LNCaP clone FGC (cell line): ENCODE results near the gene WNT9B.

ENCODE experiments used
- DNase-seq: peaks from one replicate; pipeline ENCODE4 v3.0.0-alpha.2; 2011; ENCODE audit warnings: low read depth
- H3K4me3 ChIP-seq: 2 replicates; pipeline ENCODE4 v1.5.1; 2011; ENCODE audit warnings: mild to moderate bottlenecking, low read depth, low read length, control low read depth
- CTCF ChIP-seq: IDR thresholded peaks from 2 replicates; pipeline ENCODE4 v1.5.1; 2012; ENCODE audit warnings: mild to moderate bottlenecking; ENCODE audit not compliant: control insufficient read depth, insufficient read depth; ENCODE audit errors: extremely low read depth

WNT9B gene

GRCh38 chr17:46811978-46812583 lies 39.3 kb upstream of the WNT9B start:
- DNase-seq = no peak

GRCh38 chr17:46812624-46813318 lies 38.6 kb upstream of the WNT9B start:
- H3K4me3 ChIP-seq = no peak overlapping the region
- TF ChIP-seq CTCF = no peak
- DNase-seq = no peak

More at GRCh38 chr17:46811978-46812583, 39.3 kb upstream of the WNT9B start:
- TF ChIP-seq CTCF = no peak
- H3K4me3 ChIP-seq = no peak overlapping the region

GRCh38 chr17:46813920-46814319 lies 37.5 kb upstream of the WNT9B start:
- H3K4me3 ChIP-seq = no peak overlapping the region
- no peak for TF ChIP-seq CTCF
- no peak for DNase-seq

GRCh38 chr17:46814446-46814845 lies 36.9 kb upstream of the WNT9B start:
- no peak overlapping the region for H3K4me3 ChIP-seq
- no peak for TF ChIP-seq CTCF
- no peak for DNase-seq

GRCh38 chr17:46815474-46816353 lies 35.7 kb upstream of the WNT9B start:
- no peak for TF ChIP-seq CTCF
- DNase-seq = no peak
- H3K4me3 ChIP-seq = no peak overlapping the region

- DNase-seq = no peak
- no peak overlapping the region for H3K4me3 ChIP-seq
- no peak for TF ChIP-seq CTCF
Observed at GRCh38 chr17:46817151-46817900, 34.1 kb upstream of the WNT9B start.
